ENCODE measurements around the gene IQCH.

DNA sequence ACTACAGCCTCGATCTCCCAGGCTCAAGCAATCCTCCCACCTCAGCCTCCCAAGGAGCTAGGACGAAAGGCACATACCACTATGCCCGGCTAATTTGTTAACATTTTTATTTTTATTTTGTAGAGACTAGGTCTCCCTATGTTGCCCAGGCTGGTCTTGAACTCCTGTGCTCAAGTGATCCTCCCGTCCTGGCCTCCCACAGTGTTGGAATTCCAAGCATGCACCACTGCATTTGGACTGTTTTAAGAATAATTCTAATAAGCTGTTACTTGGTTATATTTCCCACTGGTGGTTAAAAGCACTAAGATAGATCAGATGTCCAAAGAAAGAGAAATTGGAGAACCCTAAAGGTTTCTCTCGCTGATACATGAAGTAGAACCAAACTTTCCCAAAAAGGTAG is 3.3 kb upstream of the IQCH start:
- TF ChIP-seq ZNF274 (IDR thresholded peaks at IDR 0.05; ENCODE audit: low read depth, low read length) (no peak), YY1 (IDR thresholded peaks at IDR 0.05; ENCODE audit: insufficient read depth, insufficient read length) (no peak), SUZ12 (IDR thresholded peaks at IDR 0.05; ENCODE audit: extremely low read depth, insufficient read depth, insufficient read length) (no peak)

Measured in NT2/D1 (cell line).